NK-92 (cell line): ENCODE data around the gene CCT6A.
"Not testable (repeated sequence)": the region's sequence is repeated elsewhere in the genome, so short reads cannot be mapped to it uniquely, and the experiment has no call there.

ENCODE experiments used
- DNase-seq: peaks from one replicate; lab custom pipeline; 2025; ENCODE audit not compliant: unreplicated experiment; lab: John Stamatoyannopoulos, UW

The CCT6A gene

DNA sequence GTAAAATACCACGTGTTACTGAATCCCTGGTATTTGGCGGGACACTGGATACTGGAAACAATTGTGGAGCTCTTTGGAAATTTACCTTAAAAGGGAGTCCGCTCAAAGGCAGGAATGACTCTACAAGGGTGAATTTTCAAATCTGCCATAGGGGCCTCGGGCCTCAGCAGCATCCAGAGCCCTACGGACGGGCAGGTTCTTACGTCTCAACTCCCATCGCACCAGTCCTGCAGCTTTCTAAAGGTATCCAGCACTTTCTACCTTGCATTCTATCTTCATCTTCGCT is 569 bp upstream of the CCT6A start:
- no peak for DNase-seq

DNA sequence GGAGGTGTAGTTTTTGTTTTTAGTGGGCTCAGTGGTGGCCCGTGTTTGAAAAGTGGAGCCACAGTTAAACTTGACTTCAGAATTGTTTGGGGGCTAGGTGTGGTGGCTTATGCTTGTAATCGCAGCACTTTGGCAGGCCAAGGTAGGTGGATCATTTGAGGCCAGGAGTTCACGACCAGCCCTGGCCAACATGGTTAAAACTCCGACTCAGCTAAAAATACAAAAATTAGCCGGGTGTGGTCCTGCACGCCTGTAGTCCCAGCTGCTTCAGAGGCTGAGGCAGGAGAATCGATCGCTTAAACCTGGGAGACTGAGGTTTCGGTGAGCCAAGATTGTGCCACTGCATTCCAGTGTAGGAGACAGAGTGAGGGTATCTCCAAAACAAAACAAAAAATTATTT is 1.8 kb downstream of the CCT6A start:
- DNase-seq = no peak

DNA sequence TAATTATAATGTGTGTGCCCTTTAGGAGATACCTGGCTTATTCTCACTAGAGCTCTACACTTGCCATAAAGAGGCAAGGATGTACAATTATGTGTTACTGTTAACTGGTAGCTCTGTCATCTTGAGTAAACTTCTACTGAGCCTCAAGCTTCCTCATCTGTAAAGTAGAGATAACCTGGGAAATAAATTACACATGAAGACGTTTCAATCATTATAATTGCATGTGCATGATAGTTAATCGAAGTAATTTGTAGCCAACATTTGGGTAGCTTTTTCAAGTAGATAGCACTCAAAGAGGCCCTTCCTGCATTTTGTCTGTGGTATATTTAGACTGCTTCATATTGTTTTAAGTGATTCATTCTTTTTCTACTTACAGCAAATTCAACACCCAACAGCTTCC is 2.4 kb downstream of the CCT6A start:
- DNase-seq = no peak

DNA sequence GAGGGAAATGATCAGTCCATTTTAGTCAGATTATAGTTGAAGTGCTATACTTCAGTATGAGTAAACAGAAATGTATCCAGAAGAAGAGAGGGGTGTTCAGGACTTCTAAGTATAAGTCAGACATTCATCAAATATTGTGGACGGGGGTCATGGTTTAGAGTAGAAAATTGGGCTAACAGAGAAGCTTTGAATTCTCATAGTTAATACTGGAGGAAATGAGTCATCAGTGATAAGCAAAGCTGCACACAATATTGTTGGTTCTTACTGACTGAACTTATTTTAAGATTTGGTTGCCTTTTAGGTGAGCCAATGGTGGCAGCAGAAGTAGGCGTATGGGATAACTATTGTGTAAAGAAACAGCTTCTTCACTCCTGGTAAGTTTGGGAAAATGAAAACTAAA is 10.8 kb downstream of the CCT6A start:
- DNase-seq = no peak

DNA sequence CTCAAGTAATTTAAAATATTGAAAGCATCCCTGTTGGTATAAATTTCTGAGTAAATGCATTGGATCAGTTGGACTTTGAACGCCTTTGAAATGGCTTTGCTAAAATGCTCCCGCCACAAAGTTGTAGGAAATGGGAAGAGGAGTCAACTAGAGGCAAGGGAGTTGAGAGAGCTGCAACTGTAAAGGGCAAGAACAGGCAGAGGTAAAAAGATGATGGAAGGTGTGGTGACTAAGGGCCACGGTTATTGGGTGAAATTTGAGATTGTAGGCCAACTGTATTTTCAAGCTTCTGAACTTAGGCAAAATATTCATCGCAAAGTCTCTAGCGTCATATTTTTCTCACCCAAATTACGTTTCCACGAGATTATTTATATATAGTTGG is 11.9 kb downstream of the CCT6A start:
- DNase-seq = no peak

DNA sequence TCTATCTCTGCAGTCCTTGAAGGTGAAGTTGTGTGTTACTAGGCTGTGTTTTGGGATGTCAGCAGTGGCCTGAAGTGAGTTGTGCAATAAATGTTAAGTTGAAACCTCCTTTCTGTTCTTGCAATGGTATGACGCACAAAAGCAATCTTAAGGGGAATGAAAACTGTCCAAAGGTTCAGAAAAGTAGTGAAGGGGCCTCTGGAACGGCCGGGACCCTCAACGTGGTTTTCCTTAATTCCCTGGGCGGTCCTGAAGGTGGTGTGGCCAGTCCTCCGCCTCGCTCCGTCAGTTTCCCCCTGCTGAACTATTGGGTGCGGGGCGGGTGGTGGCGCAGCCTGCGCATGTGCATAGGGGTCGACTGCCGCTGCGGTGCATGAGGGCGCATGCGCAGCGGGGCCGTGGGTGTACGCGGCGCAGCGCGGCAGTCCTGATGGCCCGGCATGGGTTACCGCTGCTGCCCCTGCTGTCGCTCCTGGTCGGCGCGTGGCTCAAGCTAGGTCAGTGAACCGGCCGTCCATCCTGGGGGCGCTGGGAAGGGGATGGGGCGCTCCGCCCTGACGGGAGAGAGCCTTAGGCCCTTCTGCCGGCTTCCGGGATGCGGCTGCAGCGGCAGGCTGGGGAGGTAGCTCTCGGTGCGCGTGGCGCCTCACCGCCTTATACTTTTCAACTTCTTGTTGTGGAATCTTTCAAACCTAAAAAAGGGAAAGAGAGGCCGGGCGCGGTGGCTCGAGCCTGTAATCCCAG is 12.5 kb downstream of the CCT6A start, which contains the start of gene SUMF2:
TSS of gene SUMF2 (plus strand) at position 405 of the 744 bp plus-strand sequence. CDS start at position 431, 26 bp downstream.
- DNase-seq = peak; percentile 30

DNA sequence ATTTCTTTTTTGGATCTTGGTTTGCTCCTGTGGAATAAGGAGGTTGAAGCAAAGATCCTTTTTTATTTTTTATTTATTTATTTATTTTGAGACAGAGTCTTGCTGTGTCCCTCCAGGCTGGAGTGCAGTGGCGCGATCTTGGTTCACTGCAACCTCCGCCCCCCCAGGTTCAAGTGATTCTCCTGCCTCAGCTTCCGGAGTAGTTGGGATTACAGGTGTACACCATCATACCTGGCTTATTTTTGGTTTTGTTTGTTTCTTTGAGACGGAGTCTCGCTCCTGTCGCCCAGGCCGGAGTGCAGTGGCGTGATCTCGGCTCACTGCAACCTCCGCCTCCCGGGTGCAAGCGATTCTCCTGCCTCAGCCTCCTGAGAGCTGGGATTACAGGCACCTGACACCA is 14.8 kb downstream of the CCT6A start:
- DNase-seq = not testable (repeated sequence)

DNA sequence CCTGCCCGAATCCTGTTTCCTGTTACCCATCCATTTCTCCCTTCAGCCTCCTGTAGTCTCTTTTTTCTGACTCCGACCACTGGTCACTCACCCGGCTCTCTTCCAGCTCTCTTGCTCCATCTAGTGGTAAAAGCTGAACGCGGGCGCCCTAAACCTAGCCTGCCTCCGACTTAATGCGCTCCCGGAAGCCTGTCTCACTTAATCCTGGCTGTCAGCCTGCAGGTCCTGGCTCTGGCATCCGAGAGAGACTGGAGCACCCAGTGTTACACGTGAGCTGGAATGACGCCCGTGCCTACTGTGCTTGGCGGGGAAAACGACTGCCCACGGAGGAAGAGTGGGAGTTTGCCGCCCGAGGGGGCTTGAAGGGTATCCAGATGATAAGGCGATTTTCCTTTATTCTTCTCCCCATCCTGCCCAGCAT is 22.8 kb downstream of the CCT6A start:
- DNase-seq = no peak

DNA sequence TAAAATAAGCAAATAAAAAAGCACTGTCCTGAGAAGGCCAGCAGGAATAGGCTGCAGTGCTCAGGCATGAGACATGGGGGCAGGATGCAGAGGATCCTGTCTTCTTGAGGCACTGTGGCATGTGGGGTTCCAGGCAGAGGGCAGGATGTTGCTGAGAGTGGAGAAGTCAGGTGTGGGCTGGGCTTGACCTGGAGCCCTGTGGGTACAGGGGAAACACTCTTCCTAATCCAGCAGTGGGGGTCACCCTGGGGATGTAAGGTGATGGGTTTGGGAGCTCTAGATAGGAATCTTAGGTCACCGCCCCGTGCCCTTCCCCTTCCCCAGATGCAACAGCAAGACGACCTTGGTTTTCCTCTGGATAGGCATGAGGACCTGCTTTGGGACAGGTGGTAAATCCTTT is 26.1 kb downstream of the CCT6A start:
- DNase-seq = no peak

DNA sequence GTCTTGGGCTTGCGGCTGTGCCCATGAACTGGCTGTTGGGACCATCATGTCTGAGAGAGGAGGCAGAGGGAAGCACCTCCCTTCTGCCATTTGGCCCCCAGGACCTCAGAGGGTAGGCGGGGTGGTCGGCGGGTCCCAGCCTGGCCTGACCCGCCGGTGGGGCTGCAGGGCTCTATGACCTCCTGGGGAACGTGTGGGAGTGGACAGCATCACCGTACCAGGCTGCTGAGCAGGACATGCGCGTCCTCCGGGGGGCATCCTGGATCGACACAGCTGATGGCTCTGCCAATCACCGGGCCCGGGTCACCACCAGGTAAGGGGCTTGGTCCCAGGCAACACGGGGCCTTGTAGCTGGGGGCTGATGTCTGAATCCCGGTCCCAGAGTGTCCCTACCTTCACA is 26.6 kb downstream of the CCT6A start:
- DNase-seq = no peak

DNA sequence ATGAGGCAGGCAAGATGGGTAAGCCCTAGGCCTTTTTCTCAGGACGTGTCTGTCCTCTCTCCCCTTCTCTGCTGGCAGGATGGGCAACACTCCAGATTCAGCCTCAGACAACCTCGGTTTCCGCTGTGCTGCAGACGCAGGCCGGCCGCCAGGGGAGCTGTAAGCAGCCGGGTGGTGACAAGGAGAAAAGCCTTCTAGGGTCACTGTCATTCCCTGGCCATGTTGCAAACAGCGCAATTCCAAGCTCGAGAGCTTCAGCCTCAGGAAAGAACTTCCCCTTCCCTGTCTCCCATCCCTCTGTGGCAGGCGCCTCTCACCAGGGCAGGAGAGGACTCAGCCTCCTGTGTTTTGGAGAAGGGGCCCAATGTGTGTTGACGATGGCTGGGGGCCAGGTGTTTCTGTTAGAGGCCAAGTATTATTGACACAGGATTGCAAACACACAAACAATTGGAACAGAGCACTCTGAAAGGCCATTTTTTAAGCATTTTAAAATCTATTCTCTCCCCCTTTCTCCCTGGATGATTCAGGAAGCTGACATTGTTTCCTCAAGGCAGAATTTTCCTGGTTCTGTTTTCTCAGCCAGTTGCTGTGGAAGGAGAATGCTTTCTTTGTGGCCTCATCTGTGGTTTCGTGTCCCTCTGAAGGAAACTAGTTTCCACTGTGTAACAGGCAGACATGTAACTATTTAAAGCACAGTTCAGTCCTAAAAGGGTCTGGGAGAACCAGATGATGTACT is 28.1 kb downstream of the CCT6A start:
- no peak for DNase-seq

DNA sequence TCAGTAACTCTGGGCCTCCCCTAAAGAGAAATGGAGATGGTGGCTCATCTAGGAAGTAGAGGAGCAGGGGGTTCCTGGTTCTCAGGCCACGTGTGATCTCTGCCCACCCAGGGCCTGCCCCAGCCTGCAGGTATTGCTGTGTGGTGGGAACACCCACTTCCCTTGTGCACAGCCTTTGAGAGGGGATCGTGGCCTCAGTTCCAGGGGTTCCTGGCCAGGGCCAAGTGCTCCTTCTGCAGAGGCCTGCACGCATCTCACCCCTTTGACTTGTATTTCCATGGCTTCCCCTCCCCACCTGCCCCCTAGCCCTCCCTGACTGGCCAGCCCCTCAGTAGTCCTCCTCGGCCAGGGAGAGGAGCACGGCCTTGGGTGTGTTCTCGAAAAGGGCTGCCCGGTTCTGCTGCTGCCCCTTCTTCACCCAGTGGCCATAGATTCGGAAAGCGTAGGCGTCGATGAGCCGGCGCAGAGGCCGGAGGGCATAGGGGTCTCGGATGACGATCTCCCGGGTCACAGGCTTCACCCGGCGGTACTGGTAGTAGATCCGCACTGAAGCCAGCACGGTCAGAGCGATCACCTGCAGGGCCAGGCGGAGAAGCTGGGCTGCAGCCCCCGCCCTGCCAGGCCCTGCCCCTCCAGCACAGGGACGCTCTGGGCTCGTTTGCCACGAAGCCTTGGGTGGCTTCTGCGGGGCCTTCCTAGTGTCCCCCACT is 29.3 kb downstream of the CCT6A start:
- not testable (repeated sequence) for DNase-seq

DNA sequence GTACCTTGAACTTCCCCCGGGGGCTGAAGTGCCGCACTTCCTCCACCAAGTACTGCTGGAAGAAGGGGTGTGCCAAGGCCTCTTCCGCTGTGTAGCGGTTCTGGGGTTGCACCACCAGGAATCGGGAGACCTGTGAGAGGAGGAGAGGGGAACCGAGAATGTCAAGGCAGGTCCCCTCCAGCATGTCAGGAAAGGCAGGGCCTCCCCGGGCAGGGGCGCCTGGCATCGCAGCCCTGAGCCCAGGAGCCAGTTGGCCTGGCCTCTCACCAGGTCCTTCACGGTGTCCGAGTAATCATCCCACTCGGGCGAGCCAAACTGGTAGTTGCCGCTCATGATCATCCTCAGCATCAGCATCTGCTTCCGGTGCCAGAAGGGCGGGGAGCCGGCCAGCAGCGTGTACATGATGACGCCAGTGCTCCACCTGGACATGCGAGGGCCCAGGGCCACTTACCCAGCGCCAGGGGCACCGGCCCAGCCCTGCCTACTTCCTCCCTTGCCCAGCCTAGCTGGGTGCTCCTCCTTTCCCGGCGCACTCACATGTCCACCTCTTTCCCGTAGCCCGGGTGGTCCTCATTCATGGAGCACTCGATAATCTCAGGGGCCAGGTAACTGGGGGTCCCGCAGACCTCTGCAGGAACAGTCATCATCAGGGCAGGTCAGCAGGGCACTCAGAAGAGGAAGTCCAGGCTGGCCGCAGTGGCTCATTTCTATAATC is 30.2 kb downstream of the CCT6A start:
- no peak for DNase-seq

DNA sequence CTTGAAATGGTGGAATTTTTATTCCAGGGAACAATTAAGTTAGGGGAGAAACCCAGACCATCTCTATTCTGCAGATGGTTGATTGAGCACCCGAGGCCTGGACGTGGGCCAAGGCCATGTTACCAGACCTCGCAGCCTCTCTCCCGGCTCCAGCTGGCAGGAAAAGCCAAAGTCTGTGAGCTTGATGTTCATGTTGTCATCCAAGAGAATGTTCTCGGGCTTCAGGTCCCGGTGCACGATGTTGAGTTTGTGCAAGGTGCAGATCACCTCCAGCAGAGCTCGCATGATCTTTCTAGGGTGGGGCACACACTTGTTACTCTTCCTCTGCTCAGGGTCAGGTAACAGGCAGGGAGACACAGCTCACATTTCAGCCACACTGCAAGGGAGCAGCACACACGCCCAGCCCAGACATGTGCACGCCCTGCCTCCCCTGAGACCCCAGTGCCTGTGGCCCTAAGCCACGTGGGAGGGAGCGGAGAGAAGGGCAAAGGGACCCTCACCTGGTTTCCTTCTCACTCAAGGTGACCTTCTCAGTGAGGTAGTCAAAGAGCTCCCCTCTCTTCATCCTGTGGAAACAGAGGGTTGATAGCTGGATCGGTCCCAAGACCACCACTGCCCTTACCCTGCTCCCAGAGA is 31.7 kb downstream of the CCT6A start:
- no peak for DNase-seq

DNA sequence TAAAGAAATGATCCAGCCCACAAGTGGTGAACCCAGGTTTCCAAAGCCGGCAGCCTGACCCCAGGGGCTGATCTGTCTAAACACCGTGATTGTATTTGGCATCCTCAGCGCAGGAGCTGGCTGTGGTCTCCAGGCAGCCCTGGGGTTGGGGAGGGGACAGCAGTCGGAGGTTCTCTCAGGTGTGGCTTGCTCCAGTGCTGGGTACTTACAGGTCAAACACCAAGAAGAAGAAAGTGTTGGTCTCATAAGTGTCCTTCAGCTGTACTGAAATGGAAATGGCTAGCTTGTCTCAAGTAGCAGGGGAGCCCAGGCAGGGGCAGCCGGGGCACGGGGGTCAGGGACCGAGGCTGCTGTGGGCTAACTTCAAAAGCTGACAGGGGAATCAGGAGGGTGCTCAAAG is 35.2 kb downstream of the CCT6A start:
- DNase-seq = no peak

DNA sequence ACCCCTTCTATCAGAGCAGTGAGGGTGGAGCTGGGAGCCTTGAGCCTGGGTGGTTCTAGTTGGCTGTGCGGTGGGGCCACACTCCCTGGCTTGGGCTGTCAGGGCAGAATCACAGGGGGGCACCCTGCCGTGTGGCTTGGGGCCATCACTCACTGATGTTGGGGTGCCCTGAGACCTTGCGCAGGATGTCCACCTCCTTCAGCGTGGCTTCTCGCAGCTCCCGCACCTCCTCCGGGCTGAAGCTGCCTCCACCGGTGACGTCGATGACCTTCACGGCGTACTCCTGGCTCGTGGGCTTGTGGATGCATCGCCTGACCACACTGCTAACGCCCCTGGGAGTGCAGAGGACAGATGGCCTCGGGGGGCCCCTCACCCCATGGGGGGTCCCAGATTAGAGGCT is 35.9 kb downstream of the CCT6A start:
- no peak for DNase-seq

DNA sequence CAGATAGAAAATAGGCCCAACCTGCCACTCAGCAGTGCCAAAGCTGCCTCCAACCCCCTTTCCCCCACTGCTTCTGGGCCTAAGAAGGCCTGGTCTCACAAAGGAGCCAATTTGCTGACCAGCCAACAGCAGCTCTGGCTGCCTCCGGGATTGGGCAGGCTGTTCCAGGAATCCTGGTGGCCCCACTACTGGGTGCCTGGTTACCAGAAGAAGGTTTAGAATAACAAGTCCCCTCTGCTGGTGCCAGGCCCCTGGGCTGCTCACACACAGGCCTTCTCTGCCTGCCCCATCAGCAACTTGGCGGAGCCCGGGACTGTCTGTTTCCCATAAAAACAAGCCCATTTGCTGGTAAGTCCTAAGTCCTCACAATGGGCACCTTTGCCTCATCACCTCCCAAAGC is 40.0 kb downstream of the CCT6A start:
- DNase-seq = no peak

DNA sequence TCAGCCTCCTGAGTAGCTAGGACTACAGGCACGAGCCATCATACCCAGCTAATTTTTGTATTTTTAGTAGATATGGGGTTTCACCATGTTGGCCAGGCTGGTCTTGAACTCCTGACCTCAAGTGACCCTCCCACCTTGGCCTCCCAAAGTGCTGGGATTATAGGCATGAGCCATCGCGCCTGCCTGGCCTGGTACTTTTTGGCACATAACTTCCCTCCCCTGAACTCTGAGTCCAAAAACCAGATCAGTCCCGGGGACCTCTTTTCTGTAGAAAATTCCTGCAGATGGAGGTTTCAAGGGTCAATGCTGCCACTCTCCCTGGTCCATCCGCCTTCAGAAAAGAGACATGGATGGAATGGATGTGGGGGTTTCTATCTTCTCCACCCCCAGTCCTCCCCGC is 40.8 kb downstream of the CCT6A start:
- DNase-seq = not testable (repeated sequence)

DNA sequence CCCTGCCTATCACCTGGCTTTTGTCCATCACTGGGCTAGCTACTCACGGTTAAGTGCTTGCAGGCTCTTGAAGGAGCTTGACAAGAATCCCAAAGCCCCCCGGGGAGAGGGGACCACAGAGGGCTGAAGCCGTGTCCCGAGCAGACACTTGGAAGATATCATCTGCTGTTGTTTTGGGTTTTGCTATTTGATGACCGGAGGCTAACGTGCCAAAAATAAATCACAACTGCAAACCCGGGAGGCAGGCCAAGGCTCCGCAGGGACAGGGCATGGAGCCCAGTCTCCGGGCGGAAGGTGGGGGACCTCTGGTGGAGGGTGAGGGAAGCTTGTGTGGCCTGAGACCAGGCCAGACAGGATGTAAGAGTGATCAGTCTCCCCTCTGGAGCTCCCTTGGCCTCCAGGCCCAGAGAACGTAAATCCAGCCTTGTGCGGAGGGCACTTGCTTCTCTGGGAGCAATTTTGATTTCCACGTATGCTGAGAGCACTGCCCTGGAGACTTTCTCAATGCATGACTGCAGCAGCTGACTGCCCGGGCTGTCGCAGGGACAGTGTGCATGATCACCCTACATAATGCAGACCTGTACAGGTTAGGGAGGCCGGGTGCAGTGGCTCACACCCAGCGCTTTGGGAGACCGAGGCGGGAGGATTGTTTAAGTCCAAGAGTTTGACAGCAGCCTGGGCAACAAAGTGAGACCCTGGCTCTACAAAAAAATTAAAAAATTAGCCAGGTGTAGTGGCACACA is 41.4 kb downstream of the CCT6A start, which contains the start of gene PHKG1:
TSS of gene PHKG1 (minus strand) at position 164 of the 743 bp plus-strand sequence. CDS start 4,011 bp downstream, outside the sequence.
- no peak for DNase-seq

DNA sequence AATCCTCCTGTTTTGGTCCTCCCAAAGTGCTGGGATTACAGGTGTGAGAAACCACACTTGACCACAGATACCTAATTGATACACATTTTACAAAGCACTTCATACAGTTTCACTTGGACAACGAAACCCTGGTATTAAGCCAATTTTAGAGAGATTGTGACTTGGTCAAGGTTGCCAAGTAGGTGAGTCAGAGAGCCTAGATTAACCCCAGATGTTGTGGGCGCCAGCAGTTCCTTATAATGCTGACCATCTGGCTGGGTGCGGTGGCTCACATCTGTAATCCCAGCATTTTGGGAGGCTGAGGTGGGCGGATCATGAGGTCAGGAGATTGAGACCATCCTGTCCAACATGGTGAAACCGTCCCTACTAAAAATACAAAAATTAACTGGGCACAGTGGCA is 46.1 kb downstream of the CCT6A start:
- DNase-seq = no peak
